CD8-positive, alpha-beta memory T cell (primary cell): ENCODE results near the gene HNRNPDL. TPM values are rescaled to one million over a fixed set of nuclear protein-coding genes. Genes with fewer than 3 reads are reported as not detected.
A peak's percentile ranks its signal among the peaks of the same experiment; 100 is the strongest.

ENCODE experiments used
- CTCF ChIA-PET: fragments of 350-600 bp; sonication (Branson Sonifier 250); formaldehyde crosslinking; loops from one replicate; lab custom pipeline; 2021; ENCODE audit warnings: antibody characterized with exemption; lab: Charles Lee
- POLR2A ChIA-PET: fragments of 350-600 bp; sonication (Branson Sonifier 250); formaldehyde crosslinking; loops from one replicate; lab custom pipeline; 2021; ENCODE audit warnings: antibody characterized with exemption; lab: Charles Lee
- DNase-seq, 5 donors: peaks; one replicate each; pipeline versions ENCODE4 v3.0.0 to v3.0.0-alpha.2; 2020 to 2022; ENCODE audit warnings: mixed read lengths in 1 of 5
- H3K27ac ChIP-seq: one replicate; pipeline ENCODE4 v1.7.0; 2013; ENCODE audit warnings: low read depth, mild to moderate bottlenecking, low read length, moderate library complexity
- H3K27me3 ChIP-seq: 2 replicates; pipeline ENCODE4 v1.7.0; 2013; ENCODE audit warnings: low read length, mild to moderate bottlenecking; ENCODE audit not compliant: insufficient read depth, poor library complexity, severe bottlenecking
- H3K36me3 ChIP-seq: 2 replicates; pipeline ENCODE4 v1.7.0; 2013; ENCODE audit warnings: mild to moderate bottlenecking, low read length, moderate library complexity; ENCODE audit not compliant: insufficient read depth
- H3K4me1 ChIP-seq: 2 replicates; pipeline ENCODE4 v1.7.0; 2013; ENCODE audit warnings: mild to moderate bottlenecking, low read length, moderate library complexity; ENCODE audit not compliant: insufficient read depth
- H3K4me3 ChIP-seq: 2 replicates; pipeline ENCODE4 v1.7.0; 2013; ENCODE audit warnings: mild to moderate bottlenecking, low read length
- H3K9me3 ChIP-seq: 2 replicates; pipeline ENCODE4 v1.7.0; 2013; ENCODE audit warnings: mild to moderate bottlenecking, low read length
- H3K27ac Mint-ChIP-seq, 8 donors: one replicate each; pipeline ENCODE4 v1.8.0; 2020 to 2021; ENCODE audit warnings: mixed read lengths in 8 of 8, mild to moderate bottlenecking in 6 of 8, inconsistent platforms in 3 of 8, moderate library complexity in 3 of 8
- H3K27me3 Mint-ChIP-seq, 2 donors: one replicate each; pipeline ENCODE4 v1.8.0; 2020 to 2021; ENCODE audit warnings: mixed read lengths in 2 of 2, mild to moderate bottlenecking in 1 of 2, moderate library complexity in 1 of 2
- H3K36me3 Mint-ChIP-seq, 3 donors: one replicate each; pipeline ENCODE4 v1.8.0; 2020 to 2021; ENCODE audit warnings: mixed read lengths in 3 of 3, inconsistent platforms in 1 of 3, mild to moderate bottlenecking in 1 of 3
- H3K4me1 Mint-ChIP-seq, 3 donors: one replicate each; pipeline ENCODE4 v1.8.0; 2020 to 2021; ENCODE audit warnings: mixed read lengths in 3 of 3, inconsistent platforms in 1 of 3, mild to moderate bottlenecking in 1 of 3
- H3K4me3 Mint-ChIP-seq, 7 donors: one replicate each; pipeline ENCODE4 v1.8.0; 2020 to 2021; ENCODE audit warnings: mixed read lengths in 7 of 7, mild to moderate bottlenecking in 6 of 7, moderate library complexity in 4 of 7, inconsistent platforms in 2 of 7
- H3K9me3 Mint-ChIP-seq, 5 donors: one replicate each; pipeline ENCODE4 v1.8.0; 2020 to 2022; ENCODE audit warnings: mixed read lengths in 5 of 5, mild to moderate bottlenecking in 3 of 5, moderate library complexity in 2 of 5, inconsistent platforms in 1 of 5
- polyA plus RNA-seq: library from polyadenylated mRNA; unstranded; fragments of 300-500 nt; fragmentation: Illumina TruSeq; gene quantifications from one replicate; pipeline ENCODE4 v1.2.3, GENCODE V29; 2021
- total RNA-seq, 2 experiments: library from RNA; stranded (reverse); gene quantifications; one replicate each; pipeline ENCODE4 v1.2.3, GENCODE V29; 2021

Gene HNRNPDL
- total and polyA plus RNA-seq, 3 experiments from 2014 or later: 257 to 438 (median 423) TPM

DNA sequence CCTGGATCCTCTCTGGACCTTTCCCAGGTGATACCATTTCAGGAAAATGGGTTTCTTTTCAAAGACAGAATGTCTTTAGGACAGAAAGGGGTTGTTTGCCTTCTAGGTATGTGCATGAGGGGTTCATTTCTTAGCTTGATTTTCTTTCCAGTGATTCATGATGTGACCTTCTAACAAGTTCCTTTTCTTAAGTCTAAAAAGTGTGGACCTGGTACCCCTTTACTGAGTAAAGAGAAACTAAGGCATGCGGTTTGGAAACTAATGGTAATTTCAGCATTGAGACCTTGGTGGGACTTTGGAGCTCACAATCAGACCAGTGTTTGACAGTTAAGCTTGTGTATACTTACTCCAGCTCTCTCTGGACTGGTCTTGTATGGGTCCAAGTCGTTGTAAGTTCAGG, 8.8 kb upstream of the HNRNPDL start:
- no peak overlapping the region for H3K4me3 ChIP-seq
- Mint-ChIP-seq H3K36me3 (peaks cover 0 to 42% (median 3%) of the 10 kb centered on the region in 3 donors), H3K27ac (peak overlapping the region in 2 of 8 donors; percentile 15 to 35), H3K27me3 (no peaks in the 10 kb centered on the region), H3K4me3 (no peak overlapping the region), H3K9me3 (no peaks in the 10 kb centered on the region), H3K4me1 (peaks cover 59 to 79% (median 76%) of the 10 kb centered on the region in 3 donors)
- no peaks in the 10 kb centered on the region for H3K27me3 ChIP-seq
- ChIA-PET POLR2A (interaction anchor here (1.1 kb wide), 1 partner anchor 10 kb away, joined by 3 read pairs; no protein-coding TSS in a partner anchor), CTCF (interaction anchor here (1.0 to 1.9 kb wide), 2 partner anchors 10 to 11 kb away, joined by 3 to 9 read pairs; partner anchors contain the start of gene HNRNPDL)
- no peak for DNase-seq
- no peak overlapping the region for H3K27ac ChIP-seq
- H3K9me3 ChIP-seq: no peaks in the 10 kb centered on the region
- H3K4me1 ChIP-seq: peaks cover 4% of the 10 kb centered on the region
- peaks cover 7% of the 10 kb centered on the region for H3K36me3 ChIP-seq

DNA sequence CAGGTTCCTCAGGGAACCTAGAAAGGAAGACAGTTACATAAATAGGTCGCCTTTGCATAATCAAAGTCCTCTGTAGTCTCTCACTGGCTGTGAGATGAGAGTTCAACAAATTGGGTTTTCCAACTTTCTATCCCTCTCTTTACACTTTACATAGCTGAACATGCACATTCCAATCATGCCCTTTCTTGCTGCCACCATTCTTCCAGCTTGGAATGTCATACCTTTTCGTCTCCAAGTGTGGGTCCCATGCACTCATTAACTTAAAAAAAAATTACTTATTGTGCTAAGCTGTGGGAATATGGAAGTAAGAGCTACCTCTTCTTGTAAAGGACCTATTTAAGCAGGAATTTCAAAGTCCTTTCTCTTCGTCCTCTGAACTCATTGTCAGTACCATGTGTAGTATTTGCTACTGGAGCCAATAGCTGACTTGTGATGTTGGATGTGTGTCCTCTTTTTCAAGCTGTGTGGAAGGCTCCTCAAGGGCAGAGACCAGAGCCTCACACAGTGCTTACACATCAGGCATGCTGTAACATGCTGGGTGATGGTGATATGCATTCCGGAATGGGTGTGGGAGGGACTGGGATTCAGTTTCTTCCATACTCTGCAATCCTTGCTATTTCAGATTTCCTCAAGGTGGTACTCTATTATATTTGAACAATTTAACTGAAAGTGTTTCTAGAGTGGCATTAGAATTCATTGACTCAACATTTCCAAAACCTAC, 7.2 kb upstream of the HNRNPDL start:
- no peaks in the 10 kb centered on the region for H3K27me3 ChIP-seq
- H3K36me3 Mint-ChIP-seq: peaks cover 0 to 48% (median 3%) of the 10 kb centered on the region in 3 donors
- POLR2A ChIA-PET: no interaction called here
- no peaks in the 10 kb centered on the region for H3K27me3 Mint-ChIP-seq
- peaks cover 7% of the 10 kb centered on the region for H3K36me3 ChIP-seq
- H3K4me1 ChIP-seq: peaks cover 4% of the 10 kb centered on the region
- CTCF ChIA-PET: no interaction called here
- peak overlapping the region in 1 of 7 donors; percentile 62 for H3K4me3 Mint-ChIP-seq
- peak overlapping the region in 3 of 8 donors; percentile 15 to 76 (median 40) for H3K27ac Mint-ChIP-seq
- H3K9me3 Mint-ChIP-seq: no peaks in the 10 kb centered on the region
- no peaks in the 10 kb centered on the region for H3K9me3 ChIP-seq
- DNase-seq: no peak
- H3K4me1 Mint-ChIP-seq: peaks cover 68 to 91% (median 91%) of the 10 kb centered on the region in 3 donors
- no peak overlapping the region for H3K4me3 ChIP-seq
- no peak overlapping the region for H3K27ac ChIP-seq

DNA sequence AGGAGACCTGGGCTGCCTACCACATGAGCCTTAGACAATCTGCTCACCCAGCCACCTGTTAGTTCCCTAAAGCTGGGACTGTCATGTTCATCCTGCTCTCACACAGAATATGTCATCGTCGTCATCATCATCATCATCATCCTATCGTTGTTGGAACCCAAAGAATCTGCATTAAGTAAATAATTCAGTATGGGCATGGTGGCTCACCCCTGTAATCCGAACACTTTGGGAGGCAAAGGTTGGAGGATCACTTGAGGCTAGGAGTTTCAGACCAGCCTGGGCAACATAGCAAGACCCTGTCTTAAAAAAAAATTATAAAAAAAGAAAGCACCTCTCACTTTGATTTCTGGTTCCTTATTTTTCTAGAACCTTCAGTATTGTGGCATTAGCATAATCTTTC, 6.5 kb upstream of the HNRNPDL start:
- POLR2A ChIA-PET: no interaction called here
- peaks cover 70 to 93% (median 91%) of the 10 kb centered on the region in 3 donors for H3K4me1 Mint-ChIP-seq
- no peaks in the 10 kb centered on the region for H3K9me3 Mint-ChIP-seq
- Histone ChIP-seq H3K9me3 (no peaks in the 10 kb centered on the region), H3K4me3 (no peak overlapping the region), H3K36me3 (peaks cover 7% of the 10 kb centered on the region), H3K27ac (no peak overlapping the region), H3K27me3 (no peaks in the 10 kb centered on the region), H3K4me1 (peaks cover 8% of the 10 kb centered on the region)
- H3K27me3 Mint-ChIP-seq: no peaks in the 10 kb centered on the region
- DNase-seq: no peak
- peak overlapping the region in 1 of 8 donors; percentile 40 for H3K27ac Mint-ChIP-seq
- CTCF ChIA-PET: no interaction called here
- H3K4me3 Mint-ChIP-seq: peak overlapping the region in 2 of 7 donors; percentile 25 to 62
- peaks cover 0 to 44% (median 3%) of the 10 kb centered on the region in 3 donors for H3K36me3 Mint-ChIP-seq

DNA sequence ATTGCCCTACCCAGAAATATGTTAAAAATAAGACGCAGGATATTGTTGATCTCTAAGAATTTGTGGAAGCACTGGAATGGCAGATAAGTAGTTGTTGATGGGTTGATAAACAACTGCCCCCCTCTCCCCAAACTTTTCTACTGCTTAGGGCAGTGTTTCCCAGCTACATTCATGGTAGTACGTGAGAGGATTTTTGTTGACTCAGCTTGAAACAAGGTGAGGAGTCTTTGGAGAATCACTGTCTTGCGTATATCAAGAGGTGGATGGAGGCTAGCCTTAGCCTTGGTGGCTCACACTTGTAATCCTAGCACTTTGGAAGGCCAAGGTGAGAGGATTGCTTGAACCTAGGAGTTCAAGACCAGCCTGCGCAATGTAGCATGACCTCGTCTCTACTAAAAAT, 5.9 kb upstream of the HNRNPDL start:
- Histone ChIP-seq H3K4me1 (peaks cover 14% of the 10 kb centered on the region), H3K36me3 (peaks cover 7% of the 10 kb centered on the region), H3K27ac (no peak overlapping the region), H3K9me3 (no peaks in the 10 kb centered on the region), H3K27me3 (no peaks in the 10 kb centered on the region), H3K4me3 (no peak overlapping the region)
- Mint-ChIP-seq H3K36me3 (peaks cover 0 to 46% (median 3%) of the 10 kb centered on the region in 3 donors), H3K4me3 (no peak overlapping the region), H3K27me3 (no peaks in the 10 kb centered on the region), H3K27ac (peak overlapping the region in 1 of 8 donors; percentile 46), H3K9me3 (no peaks in the 10 kb centered on the region), H3K4me1 (peaks cover 71 to 94% (median 91%) of the 10 kb centered on the region in 3 donors)
- POLR2A ChIA-PET: no interaction called here
- DNase-seq: no peak
- CTCF ChIA-PET: no interaction called here

DNA sequence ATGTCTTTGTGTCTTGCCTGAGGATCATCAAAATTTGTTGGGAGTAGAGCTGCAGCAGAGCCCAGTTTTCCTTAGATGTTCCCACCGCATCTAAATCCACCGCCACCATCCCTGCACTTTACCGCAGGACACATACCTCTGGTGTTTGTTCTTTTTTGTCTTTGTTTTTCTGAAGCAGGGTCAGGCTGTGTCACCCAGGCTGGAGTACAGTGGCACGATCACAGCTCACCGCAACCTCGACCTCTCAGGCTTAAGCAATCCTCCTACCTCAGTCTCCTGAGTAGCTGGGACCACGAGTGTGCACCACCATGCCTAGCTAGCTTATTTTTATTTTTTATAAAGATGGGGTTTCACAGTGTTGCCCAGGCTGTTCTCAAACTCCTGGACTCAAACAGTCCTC, 4.7 kb upstream of the HNRNPDL start:
- Histone ChIP-seq H3K36me3 (peaks cover 7% of the 10 kb centered on the region), H3K27ac (no peak overlapping the region), H3K9me3 (no peaks in the 10 kb centered on the region), H3K4me3 (no peak overlapping the region), H3K4me1 (peaks cover 15% of the 10 kb centered on the region), H3K27me3 (no peaks in the 10 kb centered on the region)
- peaks cover 63 to 88% (median 81%) of the 10 kb centered on the region in 3 donors for H3K4me1 Mint-ChIP-seq
- CTCF ChIA-PET: no interaction called here
- no peak for DNase-seq
- H3K9me3 Mint-ChIP-seq: no peaks in the 10 kb centered on the region
- H3K27me3 Mint-ChIP-seq: no peaks in the 10 kb centered on the region
- H3K36me3 Mint-ChIP-seq: peaks cover 0 to 52% (median 3%) of the 10 kb centered on the region in 3 donors
- POLR2A ChIA-PET: interaction anchor here (0.5 kb wide), 1 partner anchor 61 kb away, joined by 4 read pairs; no protein-coding TSS in a partner anchor
- no peak overlapping the region for H3K27ac Mint-ChIP-seq
- no peak overlapping the region for H3K4me3 Mint-ChIP-seq

DNA sequence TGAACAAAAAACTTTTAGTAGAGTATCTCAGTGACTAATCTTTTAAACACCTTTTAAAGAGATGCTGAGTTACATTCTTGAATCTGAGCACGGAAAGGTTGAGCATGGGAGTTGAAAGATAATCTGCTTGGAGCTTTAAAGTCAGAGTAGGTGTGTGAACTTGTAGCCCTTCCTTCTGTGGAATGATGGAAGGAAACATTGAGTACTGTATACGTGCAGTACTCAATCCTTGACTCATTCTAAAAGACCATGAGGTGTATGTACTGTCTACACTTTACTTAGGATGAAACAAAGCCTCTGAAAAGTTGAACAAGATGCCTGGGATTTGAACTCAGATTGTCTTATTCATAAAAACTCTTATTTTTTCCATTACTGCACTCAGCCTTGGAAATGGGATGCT, 3.5 kb upstream of the HNRNPDL start:
- no peak overlapping the region for H3K27ac ChIP-seq
- H3K9me3 ChIP-seq: no peaks in the 10 kb centered on the region
- no peak for DNase-seq
- H3K4me3 Mint-ChIP-seq: peak overlapping the region in 2 of 7 donors; percentile 33 to 41
- CTCF ChIA-PET: no interaction called here
- H3K27me3 ChIP-seq: no peaks in the 10 kb centered on the region
- H3K27ac Mint-ChIP-seq: peak overlapping the region in 6 of 8 donors; percentile 6 to 97 (median 50)
- peaks cover 10% of the 10 kb centered on the region for H3K4me1 ChIP-seq
- peaks cover 55 to 80% (median 73%) of the 10 kb centered on the region in 3 donors for H3K4me1 Mint-ChIP-seq
- POLR2A ChIA-PET: no interaction called here
- H3K36me3 ChIP-seq: peaks cover 7% of the 10 kb centered on the region
- H3K27me3 Mint-ChIP-seq: peaks cover 0 to 2% of the 10 kb centered on the region in 2 donors
- H3K4me3 ChIP-seq: no peak overlapping the region
- H3K36me3 Mint-ChIP-seq: peaks cover 0 to 59% (median 4%) of the 10 kb centered on the region in 3 donors
- peaks cover 0 to 2% (median 0%) of the 10 kb centered on the region in 5 donors for H3K9me3 Mint-ChIP-seq

DNA sequence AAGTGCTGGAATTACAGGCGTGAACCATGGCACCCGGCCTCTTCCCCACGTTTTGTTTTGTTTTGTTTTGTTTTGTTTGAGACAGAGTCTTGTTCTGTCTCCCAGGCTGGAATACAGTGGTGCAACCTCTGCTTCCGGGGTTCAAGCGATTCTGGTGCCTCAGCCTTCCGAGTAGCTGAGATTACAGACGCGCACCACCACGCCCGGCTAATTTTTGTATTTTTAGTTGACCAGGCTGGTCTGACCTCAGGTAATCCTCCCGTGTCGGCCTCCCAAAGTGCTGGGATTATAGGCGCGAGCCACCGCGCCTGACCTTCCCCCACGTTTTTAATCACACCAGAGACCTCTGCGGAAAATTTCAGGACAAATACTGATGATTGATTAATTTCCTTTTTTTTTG, 2.3 kb upstream of the HNRNPDL start:
- H3K27me3 ChIP-seq: no peaks in the 10 kb centered on the region
- POLR2A ChIA-PET: no interaction called here
- no peak overlapping the region for H3K27ac ChIP-seq
- H3K36me3 ChIP-seq: peaks cover 7% of the 10 kb centered on the region
- Mint-ChIP-seq H3K4me1 (peaks cover 58 to 80% (median 73%) of the 10 kb centered on the region in 3 donors), H3K27ac (peak overlapping the region in 4 of 8 donors; percentile 5 to 97 (median 33)), H3K4me3 (peak overlapping the region in 4 of 7 donors; percentile 23 to 96 (median 34)), H3K36me3 (peaks cover 0 to 67% (median 9%) of the 10 kb centered on the region in 3 donors), H3K27me3 (peaks cover 0 to 4% of the 10 kb centered on the region in 2 donors), H3K9me3 (peaks cover 0 to 2% (median 0%) of the 10 kb centered on the region in 5 donors)
- no peak overlapping the region for H3K4me3 ChIP-seq
- peaks cover 20% of the 10 kb centered on the region for H3K4me1 ChIP-seq
- DNase-seq: no peak
- CTCF ChIA-PET: no interaction called here
- H3K9me3 ChIP-seq: no peaks in the 10 kb centered on the region

DNA sequence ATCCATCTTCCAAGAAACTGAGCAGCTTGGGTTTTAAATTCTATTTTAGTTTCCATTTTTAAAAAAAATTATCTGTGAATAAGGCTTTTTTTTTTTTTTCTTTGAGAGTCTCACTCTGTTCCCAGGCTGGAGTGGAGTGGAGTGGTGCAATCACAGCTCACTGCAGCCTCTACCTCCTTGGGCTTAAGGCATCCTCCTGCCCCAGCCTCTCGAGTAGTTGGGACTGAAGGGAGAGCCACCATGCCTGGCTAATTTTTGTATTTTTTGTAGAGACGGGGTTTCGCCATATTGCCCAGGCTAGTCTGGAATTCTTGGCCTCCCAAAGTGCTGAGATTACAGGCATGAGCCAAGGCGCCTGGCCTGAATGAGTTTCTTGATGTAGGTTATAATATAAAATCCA, 1.6 kb upstream of the HNRNPDL start:
- H3K4me1 Mint-ChIP-seq: peaks cover 59 to 80% (median 73%) of the 10 kb centered on the region in 3 donors
- Histone ChIP-seq H3K9me3 (no peaks in the 10 kb centered on the region), H3K36me3 (peaks cover 12% of the 10 kb centered on the region), H3K27me3 (no peaks in the 10 kb centered on the region), H3K4me1 (peaks cover 27% of the 10 kb centered on the region), H3K27ac (no peak overlapping the region), H3K4me3 (peak overlapping the region; percentile 97)
- no peak for DNase-seq
- peaks cover 0 to 4% of the 10 kb centered on the region in 2 donors for H3K27me3 Mint-ChIP-seq
- peaks cover 0 to 67% (median 14%) of the 10 kb centered on the region in 3 donors for H3K36me3 Mint-ChIP-seq
- H3K4me3 Mint-ChIP-seq: peak overlapping the region; percentile 17 to 100 (median 97)
- H3K27ac Mint-ChIP-seq: peak overlapping the region in 5 of 8 donors; percentile 12 to 98 (median 74)
- ChIA-PET POLR2A (interaction anchor here (0.5 to 5.5 kb wide), 5 partner anchors 57 to 1023 kb away, joined by 3 to 102 read pairs (median 4); partner anchors contain the start of gene HNRNPD), CTCF (interaction anchor here (0.9 to 1.1 kb wide), 2 partner anchors 10 to 71 kb away, joined by 3 to 4 read pairs; no protein-coding TSS in a partner anchor)
- H3K9me3 Mint-ChIP-seq: peaks cover 0 to 2% (median 0%) of the 10 kb centered on the region in 5 donors
